ENCODE measurements around the gene CCDC148.

CCDC148 gene

GRCh38 chr2:158124896-158125295 is 331.7 kb downstream of the CCDC148 start:
- Histone ChIP-seq H3K27me3 (no peaks in the 10 kb centered on the region), H3K36me3 (no peaks in the 10 kb centered on the region), H3K4me3 (ENCODE audit: low read depth, low read length) (no peak overlapping the region), H3K9me3 (no peaks in the 10 kb centered on the region), H3K4me1 (no peaks in the 10 kb centered on the region)
- no peak for TF ChIP-seq CTCF (IDR thresholded peaks at IDR 0.05; ENCODE audit: low read depth, low read length)
- DNase-seq = no peak

Data from BE2C (cell line).